Medulla oblongata (tissue), 1 donor: ENCODE results near the gene MCM3.

Source experiments
- DNase-seq: peaks from one replicate; pipeline ENCODE4 v3.0.0-alpha.2; 2015; ENCODE audit errors: extremely low spot score

Gene MCM3

DNA sequence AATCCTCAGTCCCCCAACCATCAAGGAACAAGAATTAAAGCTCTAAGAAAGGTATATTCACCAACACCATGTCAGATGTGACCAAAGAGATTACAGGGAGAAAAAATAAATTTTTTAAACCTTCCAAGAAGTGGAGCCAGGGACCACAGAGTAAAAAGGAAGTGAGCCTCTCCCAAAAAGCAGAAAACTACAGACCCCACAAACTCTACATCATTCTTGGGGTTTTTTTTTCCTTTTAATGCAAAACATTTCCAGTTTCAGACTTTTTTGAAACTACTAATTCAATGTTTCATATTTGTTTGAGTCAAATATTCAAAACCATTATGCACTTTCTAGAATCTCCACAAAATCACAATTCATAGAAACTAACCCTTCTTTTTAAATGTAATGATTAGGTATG is 33.4 kb downstream of the MCM3 start:
- no peak for DNase-seq

- DNase-seq = no peak
Measured at GRCh38 chr6:52249078-52249477, 35.5 kb downstream of the MCM3 start.

- DNase-seq = no peak
Measured at GRCh38 chr6:52245425-52245824, 39.1 kb downstream of the MCM3 start.

- no peak for DNase-seq
Measured at GRCh38 chr6:52244400-52244799, 40.1 kb downstream of the MCM3 start, which contains the start of gene IL17F. Gene IL17F (minus strand): TSS chr6:52244500. CDS start chr6:52244429, 71 bp downstream.

GRCh38 chr6:52243282-52243893 is 41.2 kb downstream of the MCM3 start:
- no peak for DNase-seq

- no peak for DNase-seq
Measured at GRCh38 chr6:52241819-52242218, 42.7 kb downstream of the MCM3 start.

DNA sequence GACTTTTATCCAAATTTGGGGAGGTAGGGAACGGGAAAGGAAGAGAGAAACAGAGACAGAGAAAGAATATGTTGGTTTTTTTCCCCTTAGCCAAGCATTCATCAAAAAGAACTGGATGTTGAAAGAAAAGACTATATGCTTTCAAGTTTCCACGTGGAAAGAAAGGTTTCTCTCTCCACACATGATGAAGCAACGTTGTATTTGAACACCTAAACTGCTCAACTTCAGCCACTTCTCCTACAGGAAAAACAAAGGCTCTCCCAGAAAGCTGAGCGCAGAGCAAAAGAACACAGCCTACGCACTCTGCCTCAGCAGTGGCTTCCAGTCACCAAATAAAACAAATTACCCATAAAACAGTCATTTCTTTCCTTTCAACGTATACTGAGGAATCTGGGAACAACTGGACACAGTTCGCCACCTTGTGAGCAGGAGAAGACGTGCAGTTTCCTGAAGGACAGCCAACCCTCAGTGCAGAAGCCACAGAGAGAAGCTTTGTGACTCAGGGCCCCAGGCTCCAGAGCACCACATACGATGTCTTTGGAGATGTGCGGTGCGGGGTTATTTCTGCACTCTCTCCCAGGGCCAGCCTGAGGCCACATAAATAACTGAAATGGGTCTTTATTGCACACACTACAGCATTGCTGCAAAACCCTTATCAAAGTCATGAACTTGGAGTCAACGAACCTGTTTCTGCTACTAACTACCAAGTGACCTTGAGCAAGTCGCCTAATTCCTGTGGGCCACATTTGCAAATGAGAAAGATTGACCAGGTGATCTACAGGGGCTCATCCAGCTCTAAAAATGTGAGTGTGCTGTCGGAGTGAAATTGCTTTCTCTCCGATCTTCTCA is 50.3 kb downstream of the MCM3 start:
- peak; percentile 15 for DNase-seq

- DNase-seq = no peak
Measured at GRCh38 chr6:52233005-52233404, 51.5 kb downstream of the MCM3 start.

DNA sequence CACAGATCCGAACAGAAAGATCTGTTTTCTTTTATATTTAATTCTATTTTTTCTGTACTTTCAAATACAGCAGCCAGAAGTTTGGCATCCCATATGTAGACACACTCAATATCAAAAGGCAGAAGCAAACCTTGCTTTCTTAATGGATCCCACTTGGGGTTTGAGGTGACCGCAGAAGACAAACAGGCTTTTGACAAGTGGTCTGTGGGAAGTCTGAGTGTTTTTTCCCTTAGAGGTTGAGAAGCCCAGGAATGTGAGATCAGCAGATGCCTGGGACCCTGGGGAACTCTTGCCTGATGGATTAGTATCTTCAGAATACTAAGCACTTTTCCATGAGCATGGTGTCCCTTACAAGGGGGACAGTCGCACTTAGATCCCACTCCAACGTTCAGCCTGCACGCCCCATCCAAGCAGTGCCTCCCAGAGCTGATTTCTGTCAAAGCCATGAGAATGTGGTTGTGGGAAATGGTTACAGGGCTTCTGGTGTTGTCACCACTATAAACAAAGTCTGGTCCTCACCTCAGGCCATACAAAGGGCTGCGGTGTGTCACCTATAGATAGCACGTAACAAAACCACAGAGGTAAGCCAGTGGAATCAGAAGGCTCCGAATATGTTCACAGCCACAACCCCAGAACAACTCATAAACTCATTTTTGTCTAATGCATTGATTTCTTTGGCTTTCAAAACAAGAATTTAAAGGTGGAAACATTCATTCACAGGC is 53.0 kb downstream of the MCM3 start:
- DNase-seq = no peak

DNA sequence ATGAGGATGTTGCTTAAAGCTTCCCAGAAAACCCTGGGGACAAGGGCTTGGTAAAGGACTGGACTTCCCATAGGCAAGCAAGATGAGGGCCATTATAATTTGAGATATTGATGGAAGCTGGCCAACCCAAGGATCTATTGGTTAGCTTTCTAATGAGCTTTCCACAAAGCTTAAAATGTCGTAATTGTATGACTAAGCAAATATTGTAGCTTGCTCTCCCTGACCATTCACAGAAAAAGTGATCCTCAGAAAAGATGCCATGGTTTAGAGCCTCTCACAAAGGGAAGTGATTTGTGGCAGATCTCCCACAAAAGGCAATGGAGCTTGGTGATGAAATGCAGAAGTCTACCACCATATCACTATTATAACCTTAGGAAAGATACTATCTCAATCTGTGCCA is 53.9 kb downstream of the MCM3 start:
- DNase-seq = no peak

GRCh38 chr6:52227495-52227894 is 57.0 kb downstream of the MCM3 start:
- DNase-seq = no peak

GRCh38 chr6:52221302-52221701 is 63.2 kb downstream of the MCM3 start:
- DNase-seq = no peak

DNA sequence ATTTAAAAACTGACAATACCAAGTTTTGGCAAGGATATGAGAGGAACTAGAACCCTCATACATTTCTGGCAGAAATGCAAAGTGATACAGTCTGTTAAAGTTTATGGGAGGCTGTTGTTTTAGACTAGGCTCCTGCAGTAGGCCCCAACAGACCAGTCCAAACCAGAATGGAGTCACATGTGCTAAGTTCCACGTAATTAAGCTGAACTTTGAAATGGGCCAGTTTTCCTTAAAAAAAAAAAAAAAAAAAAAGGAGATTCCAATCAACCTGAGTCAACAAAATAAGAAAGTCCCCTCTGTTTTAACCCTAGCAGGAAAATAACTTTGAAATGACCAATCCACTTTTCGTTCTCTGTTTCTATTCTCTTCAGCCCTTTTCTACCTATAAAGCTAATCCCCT is 66.8 kb downstream of the MCM3 start:
- DNase-seq = no peak

- no peak for DNase-seq
Measured at GRCh38 chr6:52216932-52217575, 67.5 kb downstream of the MCM3 start.

- no peak for DNase-seq
Measured at GRCh38 chr6:52215787-52216186, 68.8 kb downstream of the MCM3 start.
